HS-27A (cell line): ENCODE data around the gene ZNF846.
"Not testable (repeated sequence)": the region's sequence is repeated elsewhere in the genome, so short reads cannot be mapped to it uniquely, and the experiment has no call there.

ENCODE experiments used
- DNase-seq: peaks from one replicate; pipeline ENCODE4 v3.0.0-alpha.2; 2012; ENCODE audit warnings: low read depth, missing footprints

The ZNF846 gene

DNA sequence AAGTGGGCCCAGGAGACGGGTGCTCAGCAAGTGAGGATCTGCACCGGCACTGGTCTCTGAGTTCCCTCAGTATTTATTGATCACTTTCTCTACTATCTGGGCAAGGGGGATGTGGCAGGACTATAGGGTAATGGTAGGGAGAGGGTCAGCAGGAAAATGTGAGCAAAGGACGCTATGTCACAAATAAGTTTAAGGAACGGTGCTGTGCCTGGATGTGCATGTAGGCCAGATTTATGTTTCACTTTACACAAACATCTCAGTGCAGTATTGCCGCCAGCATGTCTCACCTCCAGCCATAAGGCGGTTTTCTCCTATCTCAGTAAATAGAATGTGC, 15.6 kb upstream of the ZNF846 start:
- DNase-seq, result not testable (repeated sequence)

GRCh38 chr19:9782338-9782737, 13.8 kb upstream of the ZNF846 start:
- no peak for DNase-seq

GRCh38 chr19:9757544-9758501, 10.7 kb downstream of the ZNF846 start:
- no peak for DNase-seq

- DNase-seq, result no peak
These were observed 15.7 kb downstream of the ZNF846 start for GRCh38 chr19:9752701-9753443.

GRCh38 chr19:9751446-9751845, 17.1 kb downstream of the ZNF846 start:
- no peak for DNase-seq

- DNase-seq, result no peak
These were observed 26.9 kb downstream of the ZNF846 start for GRCh38 chr19:9741476-9742171.

GRCh38 chr19:9735986-9736385, 32.6 kb downstream of the ZNF846 start:
- no peak for DNase-seq

DNA sequence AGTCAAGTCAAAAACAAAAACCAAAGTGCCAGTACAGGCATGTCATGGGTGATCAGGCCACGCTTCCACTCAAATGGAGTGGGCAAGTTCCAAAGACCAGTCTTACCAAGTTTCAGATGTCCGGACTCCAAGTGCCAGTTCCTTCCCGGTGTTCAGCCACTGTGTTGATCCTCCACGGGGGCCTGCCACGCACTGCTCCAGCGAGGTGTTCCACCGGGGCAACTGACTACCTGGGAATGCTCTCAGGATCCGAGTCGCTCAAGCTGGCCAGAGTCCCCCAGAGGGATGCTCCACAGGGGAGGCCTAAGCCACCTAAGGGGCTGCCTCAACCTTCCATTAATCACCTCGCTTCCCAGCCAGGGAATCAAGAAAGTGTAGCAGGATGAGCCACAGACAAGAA, 38.5 kb downstream of the ZNF846 start:
- not testable (repeated sequence) for DNase-seq

DNA sequence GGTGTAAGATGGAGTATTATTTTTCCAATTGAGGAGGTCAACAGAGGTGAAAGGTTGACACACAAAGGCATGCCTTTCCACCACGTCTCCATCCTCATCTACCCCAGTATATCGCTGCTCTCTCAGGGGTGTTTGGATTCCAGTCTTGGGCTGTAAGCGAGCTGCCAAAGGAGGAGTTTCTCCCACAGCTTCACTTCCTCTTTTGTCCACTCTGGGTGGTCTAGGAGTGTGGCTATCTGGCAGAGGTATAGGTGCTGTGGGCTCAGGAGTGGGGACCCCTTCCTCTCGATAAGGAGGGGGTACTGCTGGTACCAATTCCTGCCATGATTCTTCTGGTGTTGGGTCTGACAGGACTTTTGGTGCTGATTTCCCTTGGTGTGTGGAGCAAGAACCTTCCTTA, 39.4 kb downstream of the ZNF846 start:
- DNase-seq, result no peak

GRCh38 chr19:9727644-9728043, 40.9 kb downstream of the ZNF846 start:
- DNase-seq, result no peak

- DNase-seq, result not testable (repeated sequence)
These were observed 42.9 kb downstream of the ZNF846 start for GRCh38 chr19:9725508-9726201.

- DNase-seq, result no peak
These were observed 44.4 kb downstream of the ZNF846 start for GRCh38 chr19:9724157-9724556.

DNA sequence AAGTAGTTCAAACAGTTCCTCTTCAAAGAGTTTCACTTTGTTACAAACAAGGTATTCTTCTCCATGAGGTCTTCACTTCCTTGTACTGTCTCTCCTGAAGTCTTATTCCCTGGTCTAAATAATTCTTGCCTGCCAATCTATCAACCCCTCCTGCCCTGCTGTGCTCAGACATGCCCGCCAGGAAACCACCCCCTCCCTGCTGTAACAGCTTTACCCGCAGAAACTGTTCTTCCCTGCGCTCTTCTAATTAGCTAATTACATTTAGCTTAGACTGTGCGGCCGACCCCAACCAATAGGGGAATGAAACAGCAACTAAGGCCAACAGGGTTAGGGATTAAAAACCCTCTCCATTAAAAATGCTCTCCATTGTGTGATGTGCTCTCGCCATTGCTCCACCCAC, 46.7 kb downstream of the ZNF846 start:
- DNase-seq, result no peak

DNA sequence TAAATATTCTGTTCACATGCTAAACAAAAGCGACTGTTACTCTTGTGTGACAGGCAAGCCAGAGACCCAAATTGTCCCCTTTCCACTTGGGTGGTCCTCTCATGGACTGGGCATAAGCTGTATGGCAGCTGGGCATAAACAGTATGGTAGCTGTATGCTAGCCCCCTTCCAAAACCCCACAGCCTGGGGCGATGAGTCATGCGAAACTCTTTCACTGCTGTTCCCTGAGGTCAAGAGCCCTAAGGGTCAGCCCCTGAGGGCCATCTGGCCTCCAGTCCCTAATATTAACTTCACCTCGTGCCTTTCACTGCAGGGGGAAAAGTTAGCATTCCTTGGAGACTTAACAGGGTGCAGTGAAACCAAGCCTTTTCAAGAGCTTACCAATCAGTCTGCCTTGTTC, 48.0 kb downstream of the ZNF846 start:
- DNase-seq, result no peak

DNA sequence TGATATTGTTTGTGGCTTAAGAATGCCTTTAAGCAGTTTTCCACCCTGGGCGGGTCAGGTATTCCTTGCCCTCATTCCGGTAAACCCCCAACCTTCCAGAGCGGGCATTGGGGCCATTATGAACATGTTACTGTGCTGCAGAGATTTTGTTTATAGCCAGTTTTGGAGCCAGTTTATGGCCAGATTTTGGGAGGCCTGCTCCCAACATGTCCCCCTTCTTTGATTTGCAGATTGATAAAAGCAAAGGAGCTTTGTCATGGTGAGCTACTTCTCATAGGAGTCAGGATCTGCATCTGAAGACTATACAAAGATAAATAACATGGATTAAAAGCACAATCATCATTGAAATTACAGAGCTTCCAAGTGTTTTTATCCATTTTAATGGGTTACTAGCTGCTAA, 56.7 kb downstream of the ZNF846 start:
- no peak for DNase-seq

- DNase-seq, result no peak
These were observed 59.2 kb downstream of the ZNF846 start for GRCh38 chr19:9709305-9709704.

DNA sequence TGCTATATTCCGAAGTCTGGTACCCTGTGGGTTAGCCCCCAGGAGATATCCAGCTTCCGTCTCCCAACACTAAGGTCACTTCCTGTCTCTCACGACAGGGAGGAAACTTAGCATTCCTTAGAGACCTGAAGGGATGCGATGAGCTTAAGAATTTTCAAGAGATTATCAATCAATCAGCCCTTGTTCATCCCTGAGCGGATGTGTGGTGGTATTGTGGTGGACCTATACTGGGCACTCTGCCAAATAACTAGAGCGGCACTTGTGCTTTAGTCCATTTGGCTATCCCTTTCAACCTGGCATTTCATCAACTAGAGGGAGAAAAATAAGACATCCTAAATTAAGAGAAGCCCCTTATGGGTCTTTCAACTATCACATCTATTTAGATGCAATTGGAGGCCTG, 62.7 kb downstream of the ZNF846 start:
- DNase-seq, result no peak

- no peak for DNase-seq
These were observed 66.4 kb downstream of the ZNF846 start for GRCh38 chr19:9702186-9702585.
